ENCODE measurements around the gene LPCAT3. TPM values are rescaled to one million over a fixed set of nuclear protein-coding genes. Genes with fewer than 3 reads are reported as not detected.

LPCAT3 gene
- total RNA-seq, 1 donor from 2014 or later: 23.0 TPM

GRCh38 chr12:6928703-6929407, 89.4 kb downstream of the LPCAT3 start:
- intact Hi-C loops (cut with DNase I): loop anchor here (1.0 to 10.0 kb wide), 3 partner anchors 7 to 584 kb away; partner anchors contain the start of genes LPCAT3 and TNFRSF1A
- Histone ChIP-seq H3K36me3 (peaks cover 0 to 2% of the 10 kb centered on the region in 2 donors), H3K27ac (peak overlapping the region; percentile 97 to 99), H3K27me3 (no peaks in the 10 kb centered on the region), H3K9me3 (no peaks in the 10 kb centered on the region), H3K4me1 (peaks cover 27 to 44% of the 10 kb centered on the region in 2 donors), H3K4me3 (peak overlapping the region; percentile 92 to 99)
- no peak for DNase-seq (ENCODE audit: low spot score in 2 of 2)
- TF ChIP-seq CTCF (IDR thresholded peaks at IDR 0.05): no peak

GRCh38 chr12:6928022-6928702, 90.1 kb downstream of the LPCAT3 start:
- DNase-seq (ENCODE audit: low spot score in 2 of 2): no peak
- Histone ChIP-seq H3K4me1 (peaks cover 27 to 40% of the 10 kb centered on the region in 2 donors), H3K4me3 (peak overlapping the region; percentile 92 to 99), H3K9me3 (no peaks in the 10 kb centered on the region), H3K36me3 (peaks cover under 1 to 6% of the 10 kb centered on the region in 2 donors), H3K27ac (peak overlapping the region; percentile 97 to 99), H3K27me3 (no peaks in the 10 kb centered on the region)
- intact Hi-C loops (cut with DNase I): loop anchor here (1.0 to 10.0 kb wide), 3 partner anchors 8 to 583 kb away; partner anchors contain the start of genes LPCAT3 and TNFRSF1A
- no peak for TF ChIP-seq CTCF (IDR thresholded peaks at IDR 0.05)

GRCh38 chr12:6927379-6928021, 90.8 kb downstream of the LPCAT3 start, which contains the start of gene ATN1:
Gene ATN1 (plus strand): TSS chr12:6927959. CDS start chr12:6934002, 6,043 bp downstream.
- H3K27ac ChIP-seq: peak within 1 kb of the TSS; percentile 97 to 99
- H3K36me3 ChIP-seq: peaks cover 6 to 7% of the 10 kb centered on the region in 2 donors
- no peaks in the 10 kb centered on the region for H3K9me3 ChIP-seq
- no peaks in the 10 kb centered on the region for H3K27me3 ChIP-seq
- DNase-seq (ENCODE audit: low spot score in 2 of 2): peak in 1 of 2 donors; percentile 91
- intact Hi-C loops (cut with DNase I): loop anchor here (1.0 to 10.0 kb wide), 3 partner anchors 9 to 583 kb away; partner anchors contain the start of genes LPCAT3 and TNFRSF1A
- TF ChIP-seq CTCF (IDR thresholded peaks at IDR 0.05): no peak
- H3K4me3 ChIP-seq: peak within 1 kb of the TSS; percentile 92 to 99
- H3K4me1 ChIP-seq: peaks cover 27 to 40% of the 10 kb centered on the region in 2 donors

Other genes starting within 250 kb of the LPCAT3 start
- gene LAG3, start 246.0 kb downstream of the LPCAT3 start, total RNA-seq: not detected
- 2.6 TPM for gene CD4, start 228.9 kb downstream of the LPCAT3 start, total RNA-seq
- gene GPR162, start 196.7 kb downstream of the LPCAT3 start, total RNA-seq: 9.4 TPM
- gene P3H3, start 190.1 kb downstream of the LPCAT3 start, total RNA-seq: 62.2 TPM
- gene GNB3, start 177.6 kb downstream of the LPCAT3 start, total RNA-seq: 10.4 TPM
- not detected for gene CDCA3, start 167.2 kb downstream of the LPCAT3 start, total RNA-seq
- gene USP5, start 166.3 kb downstream of the LPCAT3 start, total RNA-seq: 46.2 TPM
- 482 TPM for gene TPI1, start 150.9 kb downstream of the LPCAT3 start, total RNA-seq
- 14.5 TPM for gene SPSB2, start 145.2 kb downstream of the LPCAT3 start, total RNA-seq
- gene LRRC23, start 113.7 kb downstream of the LPCAT3 start, total RNA-seq: 6.6 TPM
- 30.3 TPM for gene ENO2, start 103.9 kb downstream of the LPCAT3 start, total RNA-seq
- 207 TPM for gene ATN1, start 90.5 kb downstream of the LPCAT3 start, total RNA-seq
- gene RNU7-1, start 74.7 kb downstream of the LPCAT3 start, total RNA-seq: not detected
- 558 TPM for gene C12orf57, start 74.5 kb downstream of the LPCAT3 start, total RNA-seq
- 1.7 TPM for gene PTPN6, start 67.1 kb downstream of the LPCAT3 start, total RNA-seq
- gene PHB2, start 47.8 kb downstream of the LPCAT3 start, total RNA-seq: 85.5 TPM
- 37.4 TPM for gene EMG1, start 47.6 kb downstream of the LPCAT3 start, total RNA-seq
- gene C1S, start 42.2 kb upstream of the LPCAT3 start, total RNA-seq: 273 TPM
- gene C1R, start 74.0 kb upstream of the LPCAT3 start, total RNA-seq: 1,046 TPM
- gene C1RL, start 90.7 kb upstream of the LPCAT3 start, total RNA-seq: 196 TPM
- gene RBP5, start 110.4 kb upstream of the LPCAT3 start, total RNA-seq: 0.96 TPM
- gene CLSTN3, start 111.9 kb upstream of the LPCAT3 start, total RNA-seq: 132 TPM
- gene PEX5, start 171.2 kb upstream of the LPCAT3 start, total RNA-seq: 61.7 TPM